ENCODE measurements around the gene PRR5L.

GRCh38 chr11:36437413-36437812 is 141.3 kb downstream of the PRR5L start:
- TF ChIP-seq HES1 (IDR thresholded peaks at IDR 0.05; ENCODE audit: low read depth) (no peak), NUFIP1 (IDR thresholded peaks at IDR 0.05; ENCODE audit: partially characterized antibody) (no peak), ZNF384 (IDR thresholded peaks at IDR 0.05; ENCODE audit: low read depth, low read length) (no peak), CREBBP (IDR thresholded peaks at IDR 0.05; ENCODE audit: low read depth, low read length) (no peak), ZNF512 (tag; IDR thresholded peaks at IDR 0.05) (no peak), EP300 (IDR thresholded peaks at IDR 0.05; ENCODE audit: low read length) (no peak), U2AF1 (optimal IDR thresholded peaks at IDR 0.05; ENCODE audit: low read depth, low read length) (no peak), ZNF740 (CRISPR knock-in tag; IDR thresholded peaks at IDR 0.05) (no peak), ZNF740 (tag; IDR thresholded peaks at IDR 0.05) (no peak), SMC3 (conservative IDR thresholded peaks at IDR 0.05; ENCODE audit: insufficient read depth, low read depth, low read length) (no peak)

All from K562 (cell line).